Activated CD8-positive, alpha-beta memory T cell treated with anti-CD3 and anti-CD28 coated beads, Interleukin-2, amount 50 U/mL, for 24 hours (primary cell): ENCODE measurements around the gene CLN3.
"Not testable (repeated sequence)": the region's sequence is repeated elsewhere in the genome, so short reads cannot be mapped to it uniquely, and the experiment has no call there.

ENCODE experiments used
- DNase-seq: peaks from one replicate; pipeline ENCODE4 v3.0.0-alpha.2; 2020; ENCODE audit errors: extremely low read depth

The CLN3 gene

GRCh38 chr16:28494121-28494851 is 2.4 kb upstream of the CLN3 start, which contains the start of gene APOBR:
APOBR (plus strand) TSS chr16:28494643; CDS start chr16:28494682, 39 bp downstream.
- DNase-seq, result peak; percentile 75

GRCh38 chr16:28492511-28492910 is 637 bp upstream of the CLN3 start:
- no peak for DNase-seq

GRCh38 chr16:28491230-28491969 is 474 bp downstream of the CLN3 start:
- DNase-seq, result no peak

DNA sequence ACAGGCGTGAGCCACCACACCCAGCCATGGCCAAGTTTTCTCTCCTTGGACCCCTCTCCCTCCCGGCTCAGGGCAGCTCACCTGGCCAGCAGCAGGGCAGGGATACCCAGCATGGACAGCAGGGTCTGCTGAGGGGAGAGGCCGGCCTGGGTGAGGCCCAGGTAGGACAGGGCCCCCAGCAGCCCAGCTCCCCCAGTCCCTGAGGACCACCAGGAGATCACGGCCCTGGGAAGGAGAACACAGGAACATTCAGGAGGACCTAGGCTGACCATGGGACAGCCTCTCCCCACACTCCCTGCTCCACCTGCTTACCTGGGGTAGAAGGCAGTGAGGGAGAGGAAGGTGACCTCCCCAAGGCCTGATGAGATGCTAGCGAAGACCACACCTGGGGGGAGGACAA is 5.6 kb downstream of the CLN3 start:
- no peak for DNase-seq

GRCh38 chr16:28483361-28483760 is 8.5 kb downstream of the CLN3 start:
- not testable (repeated sequence) for DNase-seq

GRCh38 chr16:28482026-28482425 is 9.8 kb downstream of the CLN3 start:
- no peak for DNase-seq

DNA sequence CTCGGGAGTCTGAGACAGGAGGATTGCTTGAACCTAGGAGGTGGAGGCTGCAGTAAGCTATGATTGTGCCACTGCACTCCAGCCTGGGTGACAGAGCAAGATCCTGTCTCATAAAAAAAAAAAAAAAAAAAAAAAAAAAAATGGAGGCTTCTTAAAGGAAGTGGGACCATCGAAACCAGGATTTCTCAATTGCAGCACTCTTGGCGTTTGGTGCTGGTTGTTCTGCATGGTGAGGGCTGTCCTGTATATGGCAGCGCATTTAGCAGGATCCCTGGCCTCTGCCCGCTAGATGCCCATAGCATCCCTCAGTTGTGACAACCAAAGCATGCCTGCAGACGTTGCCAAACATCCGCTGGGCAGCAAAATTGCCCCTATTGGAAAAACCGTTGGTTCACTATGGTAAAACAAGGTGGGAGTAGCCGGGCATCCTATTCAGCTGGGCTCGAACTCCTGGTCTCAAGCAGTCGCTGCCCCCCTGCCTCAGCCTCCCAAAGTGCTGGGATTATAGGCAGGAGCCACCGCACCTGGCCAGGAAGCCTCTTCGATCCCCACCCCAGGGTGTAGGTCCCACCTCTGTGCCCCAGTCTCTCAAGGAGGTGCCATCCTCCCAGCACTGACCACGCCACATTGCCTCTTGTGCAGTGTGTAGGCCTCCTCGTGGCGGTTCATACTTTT is 13.2 kb downstream of the CLN3 start:
- DNase-seq, result no peak

GRCh38 chr16:28477311-28477920 is 14.5 kb downstream of the CLN3 start:
- DNase-seq, result no peak

GRCh38 chr16:28475221-28475620 is 16.7 kb downstream of the CLN3 start:
- no peak for DNase-seq

GRCh38 chr16:28473714-28474265 is 18.1 kb downstream of the CLN3 start:
- no peak for DNase-seq

DNA sequence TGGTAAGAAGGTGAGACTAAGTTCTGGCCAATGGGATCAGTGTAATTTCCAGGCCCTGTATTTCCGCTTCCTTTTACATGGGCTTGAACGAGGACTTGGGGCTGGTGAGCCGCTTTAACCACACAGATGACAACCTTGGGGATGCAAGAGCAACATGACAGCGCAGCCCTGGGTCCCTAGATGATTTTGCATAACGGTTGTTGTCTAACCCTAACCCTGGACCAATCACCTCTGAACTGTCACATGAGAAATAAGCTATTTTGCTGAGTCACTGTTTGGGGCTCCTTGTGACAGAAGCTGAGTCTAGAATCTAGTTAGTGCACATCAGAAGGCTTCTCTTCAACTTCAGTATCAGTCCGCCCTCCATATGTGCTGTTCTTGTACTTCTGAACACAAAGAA is 44.8 kb downstream of the CLN3 start:
- not testable (repeated sequence) for DNase-seq

DNA sequence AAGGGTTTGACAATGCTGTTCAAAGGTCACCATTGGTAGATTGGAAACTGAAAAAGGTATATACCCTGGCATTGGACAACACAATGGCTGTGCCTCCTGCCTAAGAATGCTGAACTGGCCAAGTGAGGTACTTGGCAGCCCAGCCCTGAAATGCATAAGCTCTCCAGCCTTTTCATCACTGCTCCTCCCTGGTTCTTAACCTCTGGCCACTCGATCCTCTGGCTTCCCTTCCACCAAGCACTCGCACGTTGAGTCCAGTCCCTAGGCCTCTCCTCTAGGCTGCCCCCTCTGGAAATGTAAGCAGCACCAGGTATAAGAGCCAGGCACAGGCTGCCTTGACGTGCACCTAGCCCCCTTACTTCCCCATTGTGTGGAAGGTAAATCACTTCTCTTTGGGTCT is 45.5 kb downstream of the CLN3 start:
- DNase-seq, result not testable (repeated sequence)

GRCh38 chr16:28443943-28444342 is 47.9 kb downstream of the CLN3 start:
- not testable (repeated sequence) for DNase-seq

DNA sequence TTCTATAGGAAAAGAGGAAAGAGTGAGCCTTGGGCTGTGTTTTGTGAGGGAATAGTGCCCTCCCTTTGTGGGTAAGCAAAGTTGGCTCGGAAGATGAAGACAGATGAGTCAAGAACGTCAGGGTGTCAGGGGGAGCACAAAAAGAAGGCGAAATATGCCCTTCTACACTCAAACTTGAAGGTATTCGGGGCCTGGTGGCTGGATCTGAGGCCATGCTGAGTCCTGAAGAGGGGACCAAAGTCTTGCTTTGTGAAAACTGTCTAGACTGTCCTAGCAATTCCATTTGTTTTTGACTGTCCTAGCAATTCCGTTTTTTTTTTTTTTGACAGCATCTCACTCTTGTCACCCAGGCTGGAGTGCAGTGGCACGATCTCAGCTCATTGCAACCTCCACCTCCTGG is 53.0 kb downstream of the CLN3 start:
- not testable (repeated sequence) for DNase-seq

DNA sequence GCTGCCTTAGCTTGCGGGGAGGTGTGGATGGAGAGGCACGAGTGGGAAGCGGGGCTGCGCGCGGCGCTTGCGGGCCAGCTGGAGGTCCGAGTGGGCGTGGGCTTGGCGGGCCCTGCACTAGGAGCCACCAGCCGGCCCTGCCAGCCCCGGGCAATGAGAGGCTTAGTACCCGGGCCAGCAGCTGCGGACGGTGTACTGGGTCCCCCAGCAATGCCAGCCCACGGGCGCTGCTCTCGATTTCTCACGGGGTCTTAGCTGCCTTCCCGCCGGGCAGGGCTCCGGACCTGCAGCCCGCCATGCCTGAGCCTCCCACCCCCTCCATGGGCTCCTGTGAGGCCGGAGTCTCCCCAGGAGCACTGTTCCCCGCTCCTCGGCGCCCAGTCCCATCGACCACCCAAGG is 56.5 kb downstream of the CLN3 start:
- DNase-seq, result not testable (repeated sequence)
